ENCODE data around the gene MISP3.

Gene MISP3

GRCh38 chr19:14091813-14092462 is 19.4 kb downstream of the MISP3 start:
- H2AFZ ChIP-seq (ENCODE audit: low read depth, low read length), result no peak overlapping the region
- no peak for TF ChIP-seq EZH2phosphoT487 (IDR thresholded peaks at IDR 0.05; ENCODE audit: low read depth)
- TF ChIP-seq CTCF (IDR thresholded peaks at IDR 0.05; ENCODE audit: low read depth, low read length), result no peak
- peak overlapping the region; percentile 76 for H3K27ac ChIP-seq (ENCODE audit: low read length)

GRCh38 chr19:14093117-14093823 is 20.7 kb downstream of the MISP3 start:
- no peak for TF ChIP-seq EZH2phosphoT487 (IDR thresholded peaks at IDR 0.05; ENCODE audit: low read depth)
- no peak for TF ChIP-seq CTCF (IDR thresholded peaks at IDR 0.05; ENCODE audit: low read depth, low read length)
- Histone ChIP-seq H3K4me3 (ENCODE audit: low read length) (no peak overlapping the region), H3K36me3 (replicated peaks; ENCODE audit: low read depth, low read length) (peaks cover 14% of the 10 kb centered on the region)

More at GRCh38 chr19:14091813-14092462, 19.4 kb downstream of the MISP3 start:
- Histone ChIP-seq H3K9ac (ENCODE audit: low read length) (peak overlapping the region; percentile 89), H3K9me3 (ENCODE audit: insufficient read depth, low read length) (peaks cover 7% of the 10 kb centered on the region; the same call in 1 of the 2 replicates), H3K36me3 (replicated peaks; ENCODE audit: low read depth, low read length) (peaks cover 20% of the 10 kb centered on the region), H3K4me2 (ENCODE audit: low read length) (peak overlapping the region; percentile 92), H3K27me3 (ENCODE audit: low read depth, low read length) (no peaks in the 10 kb centered on the region), H3K4me3 (ENCODE audit: low read length) (peak overlapping the region; percentile 86), H3K79me2 (ENCODE audit: low read length) (no peaks in the 10 kb centered on the region), H4K20me1 (ENCODE audit: insufficient read depth, low read length) (no peaks in the 10 kb centered on the region), H3K4me1 (ENCODE audit: low read length) (peaks cover 12% of the 10 kb centered on the region)

GRCh38 chr19:14094854-14095253 is 22.3 kb downstream of the MISP3 start:
- Histone ChIP-seq H3K9me3 (ENCODE audit: insufficient read depth, low read length) (peaks cover 7% of the 10 kb centered on the region; the same call in 1 of the 2 replicates), H3K27ac (ENCODE audit: low read length) (no peak overlapping the region), H3K4me1 (ENCODE audit: low read length) (peaks cover 6% of the 10 kb centered on the region), H3K4me2 (ENCODE audit: low read length) (no peak overlapping the region), H3K36me3 (replicated peaks; ENCODE audit: low read depth, low read length) (peaks cover 7% of the 10 kb centered on the region), H4K20me1 (ENCODE audit: insufficient read depth, low read length) (no peaks in the 10 kb centered on the region), H2AFZ (ENCODE audit: low read depth, low read length) (no peak overlapping the region), H3K9ac (ENCODE audit: low read length) (no peak overlapping the region), H3K4me3 (ENCODE audit: low read length) (no peak overlapping the region), H3K27me3 (ENCODE audit: low read depth, low read length) (no peaks in the 10 kb centered on the region), H3K79me2 (ENCODE audit: low read length) (no peaks in the 10 kb centered on the region)
- no peak for TF ChIP-seq CTCF (IDR thresholded peaks at IDR 0.05; ENCODE audit: low read depth, low read length)
- TF ChIP-seq EZH2phosphoT487 (IDR thresholded peaks at IDR 0.05; ENCODE audit: low read depth), result no peak

More at GRCh38 chr19:14093117-14093823, 20.7 kb downstream of the MISP3 start:
- Histone ChIP-seq H3K9ac (ENCODE audit: low read length) (no peak overlapping the region), H2AFZ (ENCODE audit: low read depth, low read length) (no peak overlapping the region), H3K4me2 (ENCODE audit: low read length) (no peak overlapping the region), H3K9me3 (ENCODE audit: insufficient read depth, low read length) (peaks cover 7% of the 10 kb centered on the region; the same call in 1 of the 2 replicates), H3K27ac (ENCODE audit: low read length) (no peak overlapping the region), H3K27me3 (ENCODE audit: low read depth, low read length) (no peaks in the 10 kb centered on the region), H3K4me1 (ENCODE audit: low read length) (peaks cover 12% of the 10 kb centered on the region), H3K79me2 (ENCODE audit: low read length) (no peaks in the 10 kb centered on the region), H4K20me1 (ENCODE audit: insufficient read depth, low read length) (no peaks in the 10 kb centered on the region)

- Histone ChIP-seq H3K36me3 (replicated peaks; ENCODE audit: low read depth, low read length) (peaks cover 12% of the 10 kb centered on the region), H3K4me2 (ENCODE audit: low read length) (no peak overlapping the region), H3K9ac (ENCODE audit: low read length) (no peak overlapping the region), H3K4me1 (ENCODE audit: low read length) (peaks cover 6% of the 10 kb centered on the region), H4K20me1 (ENCODE audit: insufficient read depth, low read length) (no peaks in the 10 kb centered on the region), H2AFZ (ENCODE audit: low read depth, low read length) (no peak overlapping the region), H3K4me3 (ENCODE audit: low read length) (no peak overlapping the region), H3K27ac (ENCODE audit: low read length) (no peak overlapping the region), H3K27me3 (ENCODE audit: low read depth, low read length) (no peaks in the 10 kb centered on the region), H3K9me3 (ENCODE audit: insufficient read depth, low read length) (peaks cover 7% of the 10 kb centered on the region; the same call in 1 of the 2 replicates), H3K79me2 (ENCODE audit: low read length) (no peaks in the 10 kb centered on the region)
- TF ChIP-seq EZH2phosphoT487 (IDR thresholded peaks at IDR 0.05; ENCODE audit: low read depth) (no peak), CTCF (IDR thresholded peaks at IDR 0.05; ENCODE audit: low read depth, low read length) (no peak)
These were observed 23.8 kb downstream of the MISP3 start for GRCh38 chr19:14096272-14096992.

Data from OCI-LY3 (cell line).